G401.6 (cell line): ENCODE measurements around the gene GSTK1.

Experiments
- FAIRE-seq: peaks from 2 replicates; lab custom pipeline; 2012; peaks lifted over from hg19 to GRCh38; lab: Jason Lieb, UNC

Gene GSTK1

GRCh38 chr7:143299840-143300239 lies 36.6 kb downstream of the GSTK1 start:
- no peak for FAIRE-seq

GRCh38 chr7:143300959-143301935 lies 38.0 kb downstream of the GSTK1 start:
- FAIRE-seq: no peak

GRCh38 chr7:143303733-143304132 lies 40.5 kb downstream of the GSTK1 start:
- FAIRE-seq: no peak

- FAIRE-seq: no peak
These were observed 41.7 kb downstream of the GSTK1 start for GRCh38 chr7:143304938-143305337.

GRCh38 chr7:143305423-143306070 lies 42.3 kb downstream of the GSTK1 start:
- no peak for FAIRE-seq

GRCh38 chr7:143308632-143309031 lies 45.4 kb downstream of the GSTK1 start:
- no peak for FAIRE-seq

- FAIRE-seq: no peak
These were observed 50.9 kb downstream of the GSTK1 start for GRCh38 chr7:143314127-143314526.

- FAIRE-seq: no peak
These were observed 52.5 kb downstream of the GSTK1 start, which contains the start of gene CLCN1 for GRCh38 chr7:143315776-143316175. Gene CLCN1 (plus strand): TSS chr7:143316111. CDS start chr7:143316213, 102 bp downstream.

GRCh38 chr7:143316492-143316891 lies 53.3 kb downstream of the GSTK1 start:
- FAIRE-seq: no peak

GRCh38 chr7:143318661-143319060 lies 55.4 kb downstream of the GSTK1 start:
- no peak for FAIRE-seq
